GM21526 (cell line): ENCODE data around the gene SASH3.

Experiments
- ATAC-seq: cut with Tn5 transposase; IDR thresholded peaks from one replicate; pipeline ENCODE4 v1.9.1; 2021; ENCODE audit warnings: moderate library complexity; ENCODE audit not compliant: unreplicated experiment, low FRiP score

Gene SASH3

GRCh38 chrX:129781680-129782495, 2.1 kb downstream of the SASH3 start:
- ATAC-seq: no peak

DNA sequence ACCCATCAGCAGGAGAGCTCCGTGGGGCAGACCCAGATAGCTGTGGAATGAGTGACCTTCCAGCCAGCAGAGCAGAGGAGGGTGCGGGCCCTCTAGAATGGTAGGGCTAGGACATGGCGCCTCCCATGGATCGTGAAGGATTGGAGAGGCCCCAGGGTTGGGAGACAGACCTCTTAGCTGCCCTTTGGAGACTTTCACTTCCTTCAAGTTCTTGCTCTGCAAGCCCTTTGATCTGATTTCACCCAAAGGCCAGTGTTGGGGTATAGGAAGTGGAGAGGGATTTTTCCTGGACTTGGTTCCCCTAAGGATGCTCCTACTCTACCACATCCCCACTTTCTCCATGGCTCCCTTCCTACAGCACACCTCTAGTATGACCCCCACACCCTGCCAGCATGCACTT, 3.0 kb downstream of the SASH3 start:
- ATAC-seq: no peak

DNA sequence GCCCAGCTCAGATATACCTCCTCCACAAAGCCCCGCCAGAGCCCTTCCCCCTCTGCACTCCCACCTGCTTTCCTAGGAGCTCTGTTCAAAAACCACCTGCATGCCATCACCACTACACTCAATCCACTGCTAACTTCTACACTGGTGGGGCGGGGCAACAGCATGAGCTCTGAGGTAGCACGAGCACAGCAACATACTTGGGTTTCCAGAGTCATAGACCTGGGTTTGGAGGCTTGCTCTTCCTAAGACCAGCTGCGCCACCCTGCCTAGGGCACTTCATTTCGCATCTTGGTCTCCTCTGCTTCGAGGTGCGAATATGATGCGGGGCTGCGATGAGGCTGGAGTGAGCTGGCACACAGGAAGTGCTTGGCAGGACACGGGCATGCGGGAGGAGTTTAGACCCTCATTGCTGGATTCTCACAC, 3.6 kb downstream of the SASH3 start:
- no peak for ATAC-seq

- ATAC-seq: no peak
These were observed 4.6 kb downstream of the SASH3 start for GRCh38 chrX:129784371-129784770.

DNA sequence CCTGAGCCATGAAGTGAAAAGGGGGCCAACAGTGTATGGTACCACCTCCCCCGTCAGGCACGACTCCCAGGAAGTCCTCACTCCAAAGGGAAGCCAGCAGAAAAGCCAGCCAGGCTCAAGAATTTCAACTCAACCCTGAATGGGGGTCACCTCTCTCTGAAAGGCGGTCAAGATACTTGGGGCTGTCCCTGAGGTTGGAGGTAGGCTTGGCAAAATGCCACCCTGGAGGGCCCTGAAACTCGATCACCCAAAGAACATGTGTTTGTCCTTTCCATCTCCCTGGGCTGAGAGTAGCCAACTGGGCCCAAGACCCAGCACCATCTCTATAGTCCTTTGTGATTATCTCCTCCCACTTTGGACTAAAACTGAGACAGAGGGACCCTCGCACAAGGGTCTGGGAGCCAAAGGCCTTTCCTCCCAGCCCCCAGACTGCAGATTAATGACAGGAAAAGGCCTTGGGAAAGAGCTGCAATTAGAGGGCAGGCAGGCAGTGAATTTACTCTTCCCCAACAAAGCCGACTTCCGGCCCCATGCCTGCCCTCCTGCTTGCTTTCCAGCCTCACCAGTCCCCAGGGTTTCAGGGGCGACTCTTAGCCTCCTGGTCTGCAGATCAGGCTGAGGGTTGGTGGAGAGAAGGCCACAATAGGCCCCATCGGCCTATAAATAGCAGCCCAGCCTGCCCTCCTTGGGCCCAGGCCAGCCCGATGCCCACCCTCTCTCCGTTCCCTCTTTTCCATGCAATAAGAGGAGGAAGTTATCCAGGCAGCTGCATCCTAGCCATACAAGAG, 5.6 kb downstream of the SASH3 start:
- ATAC-seq: no peak

DNA sequence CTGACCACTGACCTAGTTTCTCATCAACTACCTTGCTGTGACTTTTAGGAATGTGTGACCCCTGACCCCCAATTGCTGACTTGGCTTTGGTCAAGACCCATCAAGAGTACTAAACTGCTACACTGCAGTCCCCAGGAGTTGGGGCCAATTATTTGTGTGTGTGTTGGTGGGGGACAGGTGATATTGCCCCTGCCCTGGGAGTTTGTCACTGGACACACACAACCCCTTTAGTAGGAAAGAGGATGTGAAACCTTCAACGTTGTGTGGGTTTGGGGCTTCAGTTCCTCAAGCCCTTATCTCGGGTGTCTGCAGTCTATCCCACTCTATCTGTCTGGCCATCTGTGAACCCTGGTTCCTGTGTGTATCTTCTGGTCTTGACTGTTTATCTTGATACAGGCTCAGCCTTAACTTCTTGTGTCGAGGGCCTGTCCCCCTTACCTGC, 6.5 kb downstream of the SASH3 start:
- peak; percentile 86 for ATAC-seq

DNA sequence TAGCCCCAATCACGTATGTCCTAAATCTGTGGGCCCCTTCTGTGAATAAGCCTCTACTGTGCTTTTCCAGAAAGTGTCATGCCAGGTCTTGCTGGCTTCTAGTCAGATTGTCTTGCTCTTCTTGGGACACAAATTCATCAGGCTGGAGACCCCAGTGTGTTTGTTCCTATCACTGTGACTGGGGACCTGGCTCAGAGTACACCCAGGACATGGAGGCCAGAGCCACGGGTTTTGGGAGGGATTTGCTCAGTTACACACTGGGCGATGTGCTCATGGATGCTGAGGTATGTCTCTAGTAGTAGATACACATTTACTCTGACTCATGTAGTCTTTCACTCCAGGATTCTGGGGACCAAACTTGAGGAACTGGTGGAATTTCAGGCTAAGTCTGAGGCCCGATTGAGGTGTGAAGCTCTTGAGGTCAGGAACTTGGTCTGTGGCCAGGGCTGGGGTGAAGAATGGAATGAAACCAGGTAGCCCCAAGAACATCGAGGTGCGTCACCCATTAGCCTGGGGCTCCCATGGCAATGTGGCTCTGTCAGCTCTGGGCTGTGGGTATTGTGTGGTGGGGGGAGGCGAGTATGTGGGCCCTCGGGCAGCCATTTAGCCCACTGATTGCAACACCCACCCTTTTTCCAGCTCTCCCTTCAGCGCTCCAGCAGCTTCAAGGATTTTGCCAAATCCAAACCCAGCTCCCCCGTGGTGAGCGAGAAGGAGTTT, 7.7 kb downstream of the SASH3 start:
- ATAC-seq: no peak

GRCh38 chrX:129788527-129788926, 8.8 kb downstream of the SASH3 start:
- no peak for ATAC-seq

- no peak for ATAC-seq
These were observed 10.4 kb downstream of the SASH3 start for GRCh38 chrX:129790146-129790545.

- ATAC-seq: no peak
These were observed 11.1 kb downstream of the SASH3 start for GRCh38 chrX:129790808-129791207.

- no peak for ATAC-seq
These were observed 11.6 kb downstream of the SASH3 start for GRCh38 chrX:129791336-129791735.

DNA sequence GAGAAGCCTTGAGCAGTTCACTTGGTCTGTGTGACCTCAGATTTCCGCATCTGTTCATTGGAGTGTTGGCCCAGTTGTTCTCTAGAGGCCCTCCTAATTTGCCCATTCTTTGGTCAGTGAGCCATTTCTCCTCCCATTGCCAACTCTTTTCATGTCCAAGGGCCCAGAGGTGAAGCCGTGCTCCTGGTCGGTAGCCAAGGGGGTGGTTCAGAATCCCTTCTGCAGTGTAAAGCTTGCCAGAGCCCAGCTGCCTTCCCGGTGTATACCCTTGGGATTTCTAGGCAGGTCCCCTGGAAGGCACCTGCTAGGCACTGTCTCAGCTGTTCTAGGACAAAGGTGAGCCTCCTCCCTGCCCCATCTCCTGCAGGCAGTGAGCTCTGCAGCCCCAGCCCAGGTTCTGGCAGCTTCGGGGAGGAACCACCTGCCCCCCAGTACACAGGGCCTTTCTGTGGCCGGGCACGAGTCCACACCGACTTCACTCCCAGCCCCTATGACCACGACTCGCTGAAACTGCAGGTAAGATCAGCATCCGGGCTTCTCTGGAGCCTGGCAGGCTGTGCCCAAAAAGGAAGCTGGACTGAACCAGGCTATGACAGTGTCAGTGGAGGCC, 12.3 kb downstream of the SASH3 start:
- no peak for ATAC-seq

GRCh38 chrX:129792586-129793291, 13.0 kb downstream of the SASH3 start:
- ATAC-seq: no peak

DNA sequence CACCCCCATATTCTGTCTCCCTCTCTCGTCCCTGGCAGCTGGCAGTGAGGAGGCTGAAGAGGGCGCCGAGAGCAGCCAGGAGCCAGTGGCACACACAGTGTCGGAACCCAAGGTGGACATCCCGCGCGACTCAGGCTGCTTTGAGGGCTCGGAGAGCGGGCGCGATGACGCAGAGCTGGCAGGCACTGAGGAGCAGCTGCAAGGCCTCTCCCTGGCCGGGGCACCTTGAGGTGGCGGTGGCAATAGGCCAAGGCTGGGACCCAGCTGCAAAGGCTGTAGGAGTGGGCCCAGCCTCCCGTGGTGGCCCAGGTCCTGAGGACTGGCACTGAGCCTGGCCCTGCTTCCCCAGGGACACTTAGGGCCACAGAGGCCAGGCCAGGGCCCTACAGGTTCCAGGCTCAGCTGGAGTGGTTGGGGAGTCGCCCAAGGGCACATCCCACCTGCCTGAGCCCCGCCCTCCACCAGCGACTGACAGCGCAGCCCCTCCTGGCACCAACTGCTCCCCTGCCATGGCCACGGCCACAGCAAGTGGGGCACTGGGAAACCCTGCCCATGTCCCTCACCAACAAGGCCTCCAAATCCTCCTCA, 13.9 kb downstream of the SASH3 start:
- no peak for ATAC-seq

- ATAC-seq: no peak
These were observed 15.8 kb downstream of the SASH3 start for GRCh38 chrX:129795584-129795983.

DNA sequence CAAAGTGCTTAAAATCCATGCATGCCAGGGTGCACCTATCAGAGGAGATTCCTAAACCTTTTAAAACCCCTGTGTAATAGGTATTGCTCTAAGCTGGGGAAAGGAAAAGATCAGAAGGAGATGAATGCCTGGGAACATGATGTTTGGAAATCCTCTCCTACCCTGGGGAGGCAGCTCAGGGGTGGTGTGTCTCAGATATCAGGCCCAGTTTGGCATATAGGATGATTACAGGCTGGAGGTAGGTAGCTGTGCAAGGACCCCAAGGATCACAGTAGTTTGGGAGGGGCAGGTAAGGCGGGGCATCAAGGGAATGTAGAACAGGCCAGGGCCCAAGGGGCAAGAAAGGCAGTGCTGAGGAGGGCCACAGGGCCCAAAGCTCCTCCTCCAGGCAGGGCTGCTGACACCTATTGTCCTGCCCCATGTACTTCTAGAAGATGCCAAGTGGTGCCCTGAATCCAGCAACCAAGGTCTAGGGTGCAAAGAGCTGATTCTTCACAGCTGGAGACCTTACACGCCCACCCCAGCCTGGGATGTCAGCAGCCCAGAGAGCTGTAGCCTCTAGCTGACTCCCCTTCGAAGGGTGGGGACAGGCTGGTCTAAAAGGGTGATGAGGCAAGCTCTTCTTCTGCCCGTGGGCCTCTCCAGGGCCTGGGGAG, 17.6 kb downstream of the SASH3 start:
- ATAC-seq: no peak

GRCh38 chrX:129798456-129798855, 18.7 kb downstream of the SASH3 start:
- no peak for ATAC-seq

DNA sequence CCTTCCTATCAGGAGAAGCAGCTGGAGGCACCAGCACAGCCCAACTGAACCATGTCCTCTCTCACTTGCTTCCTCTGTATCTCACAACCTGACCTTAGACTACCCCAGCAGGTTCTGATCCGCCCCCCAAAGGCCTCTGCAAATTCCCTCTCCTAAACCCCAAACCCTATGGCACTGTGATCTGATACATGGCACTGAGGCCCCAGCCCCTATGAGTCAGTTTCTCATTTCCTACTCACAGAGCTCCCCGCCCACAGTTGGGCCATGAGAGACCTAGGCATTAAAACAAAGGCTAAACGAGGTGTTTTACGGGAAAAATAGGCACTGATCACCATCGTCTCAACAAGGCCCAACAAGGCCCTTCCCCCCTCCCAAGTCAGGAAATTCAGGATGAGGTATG, 19.1 kb downstream of the SASH3 start:
- no peak for ATAC-seq

GRCh38 chrX:129800186-129800585, 20.4 kb downstream of the SASH3 start:
- no peak for ATAC-seq
